Memory B cell (primary cell): ENCODE data around the gene GTF2A1L.

ENCODE experiments used
- ATAC-seq: fragments of 150-1000 bp; cut with Tn5 transposase; 2 replicates; pipeline ENCODE4 v1.10.0; 2021; ENCODE audit warnings: low read depth, mild to moderate bottlenecking, moderate library complexity
- DNase-seq, 2 donors: peaks; one replicate each; pipeline ENCODE4 v3.0.0; 2022; ENCODE audit warnings: low spot score in 2 of 2
- H3K27ac Mint-ChIP-seq: one replicate; pipeline ENCODE4 v1.8.0; 2022; ENCODE audit warnings: mild to moderate bottlenecking, moderate library complexity, mixed read lengths
- H3K27me3 Mint-ChIP-seq: one replicate; pipeline ENCODE4 v1.8.0; 2022; ENCODE audit warnings: mixed read lengths
- H3K36me3 Mint-ChIP-seq: one replicate; pipeline ENCODE4 v1.8.0; 2022; ENCODE audit warnings: mild to moderate bottlenecking, mixed read lengths
- H3K4me1 Mint-ChIP-seq: one replicate; pipeline ENCODE4 v1.8.0; 2022; ENCODE audit warnings: mixed read lengths
- H3K4me3 Mint-ChIP-seq: one replicate; pipeline ENCODE4 v1.8.0; 2022; ENCODE audit warnings: mild to moderate bottlenecking, moderate library complexity, mixed read lengths
- H3K9me3 Mint-ChIP-seq: one replicate; pipeline ENCODE4 v1.8.0; 2022; ENCODE audit warnings: mixed read lengths

The GTF2A1L gene

DNA sequence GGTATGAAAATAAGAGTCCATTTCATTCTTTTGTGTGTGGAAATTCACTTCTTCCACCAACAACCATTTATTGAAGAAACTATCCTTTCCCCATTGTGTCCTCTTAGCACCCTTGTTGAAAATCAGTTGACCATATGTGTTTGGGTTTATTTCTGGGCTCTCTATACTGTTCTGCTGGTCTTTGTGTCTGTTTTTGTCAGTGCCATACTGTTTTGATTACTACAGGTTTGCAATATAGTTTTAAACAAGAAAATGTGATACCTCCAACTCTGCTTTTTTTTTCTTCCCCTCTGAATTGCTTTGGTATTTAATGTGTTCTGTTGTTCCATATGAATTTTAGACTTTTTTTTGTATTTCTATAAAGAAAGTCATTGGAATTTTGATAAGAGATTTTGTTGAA lies 8.4 kb downstream of the GTF2A1L start:
- H3K36me3 Mint-ChIP-seq: no peaks in the 10 kb centered on the region
- no peak for ATAC-seq
- no peak for DNase-seq
- H3K4me3 Mint-ChIP-seq: no peak overlapping the region
- H3K9me3 Mint-ChIP-seq: peaks cover 6% of the 10 kb centered on the region
- H3K4me1 Mint-ChIP-seq: no peaks in the 10 kb centered on the region
- H3K27me3 Mint-ChIP-seq: no peaks in the 10 kb centered on the region
- no peak overlapping the region for H3K27ac Mint-ChIP-seq

DNA sequence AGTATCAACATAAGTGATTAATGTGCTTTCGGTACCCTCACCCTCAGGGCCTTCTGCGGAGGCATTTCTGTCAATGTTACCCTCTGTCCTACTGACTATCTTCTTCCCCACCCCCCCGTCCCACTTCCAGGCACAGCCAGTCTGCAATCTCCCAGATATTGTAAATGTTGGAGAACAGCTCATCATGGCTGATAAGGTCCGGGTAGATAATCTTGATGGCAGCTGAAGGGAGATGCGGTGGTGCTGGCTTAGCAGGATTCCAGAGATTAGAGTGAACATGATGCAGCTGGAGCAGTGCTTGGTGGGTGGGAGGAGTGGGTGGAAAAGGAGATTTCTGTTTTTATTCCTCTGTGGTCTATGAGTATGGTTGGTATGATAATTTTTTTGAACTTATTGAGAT lies 15.5 kb downstream of the GTF2A1L start:
- peaks cover 4% of the 10 kb centered on the region for H3K9me3 Mint-ChIP-seq
- no peaks in the 10 kb centered on the region for H3K36me3 Mint-ChIP-seq
- ATAC-seq (no peak), DNase-seq (no peak)
- H3K27ac Mint-ChIP-seq: no peak overlapping the region
- H3K27me3 Mint-ChIP-seq: peaks cover 10% of the 10 kb centered on the region
- H3K4me1 Mint-ChIP-seq: no peaks in the 10 kb centered on the region
- no peak overlapping the region for H3K4me3 Mint-ChIP-seq

DNA sequence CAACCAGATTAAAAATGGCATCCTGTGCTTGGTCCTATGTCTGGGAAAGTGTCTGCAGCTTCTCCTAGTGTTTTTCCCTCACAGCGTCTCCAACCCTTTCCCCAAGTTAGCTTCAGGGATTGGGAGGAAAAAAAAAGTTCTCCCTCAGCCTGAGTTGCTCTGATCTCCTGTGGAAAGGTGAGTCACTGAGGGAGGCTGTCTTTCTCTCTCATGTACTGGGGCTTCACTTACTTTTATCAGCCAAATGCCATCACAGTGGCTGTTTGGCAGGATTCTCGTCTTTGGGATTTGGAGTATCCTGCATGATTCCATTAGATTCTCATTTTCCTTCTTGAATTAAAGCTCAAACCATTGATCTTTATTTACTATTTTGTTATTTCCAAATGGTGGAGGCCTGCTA lies 18.1 kb downstream of the GTF2A1L start:
- ATAC-seq: no peak
- H3K9me3 Mint-ChIP-seq: peaks cover 7% of the 10 kb centered on the region
- no peak overlapping the region for H3K4me3 Mint-ChIP-seq
- DNase-seq: no peak
- H3K36me3 Mint-ChIP-seq: no peaks in the 10 kb centered on the region
- no peak overlapping the region for H3K27ac Mint-ChIP-seq
- H3K4me1 Mint-ChIP-seq: no peaks in the 10 kb centered on the region
- H3K27me3 Mint-ChIP-seq: peaks cover 11% of the 10 kb centered on the region

DNA sequence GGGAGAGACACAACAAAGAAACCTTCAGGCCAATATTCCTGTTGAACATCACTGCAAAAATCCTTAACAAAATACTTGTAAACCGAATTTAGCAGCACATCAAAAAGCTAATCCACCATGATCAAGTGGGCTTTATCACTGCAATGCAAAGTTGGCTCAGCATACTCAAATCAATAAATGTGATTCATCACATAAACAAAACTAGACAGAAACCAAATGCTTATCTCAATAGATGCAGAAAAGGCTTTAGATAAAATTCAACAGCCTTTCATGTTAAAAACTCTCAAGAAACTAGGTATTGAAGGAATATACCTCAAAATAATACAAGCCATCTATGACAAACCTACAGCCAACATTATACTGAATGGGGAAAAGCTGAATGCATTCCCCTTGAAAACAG lies 20.6 kb downstream of the GTF2A1L start:
- ATAC-seq: no peak
- H3K27ac Mint-ChIP-seq: no peak overlapping the region
- H3K9me3 Mint-ChIP-seq: peaks cover 7% of the 10 kb centered on the region
- no peak for DNase-seq
- H3K36me3 Mint-ChIP-seq: no peaks in the 10 kb centered on the region
- peaks cover 11% of the 10 kb centered on the region for H3K27me3 Mint-ChIP-seq
- H3K4me3 Mint-ChIP-seq: no peak overlapping the region
- no peaks in the 10 kb centered on the region for H3K4me1 Mint-ChIP-seq

DNA sequence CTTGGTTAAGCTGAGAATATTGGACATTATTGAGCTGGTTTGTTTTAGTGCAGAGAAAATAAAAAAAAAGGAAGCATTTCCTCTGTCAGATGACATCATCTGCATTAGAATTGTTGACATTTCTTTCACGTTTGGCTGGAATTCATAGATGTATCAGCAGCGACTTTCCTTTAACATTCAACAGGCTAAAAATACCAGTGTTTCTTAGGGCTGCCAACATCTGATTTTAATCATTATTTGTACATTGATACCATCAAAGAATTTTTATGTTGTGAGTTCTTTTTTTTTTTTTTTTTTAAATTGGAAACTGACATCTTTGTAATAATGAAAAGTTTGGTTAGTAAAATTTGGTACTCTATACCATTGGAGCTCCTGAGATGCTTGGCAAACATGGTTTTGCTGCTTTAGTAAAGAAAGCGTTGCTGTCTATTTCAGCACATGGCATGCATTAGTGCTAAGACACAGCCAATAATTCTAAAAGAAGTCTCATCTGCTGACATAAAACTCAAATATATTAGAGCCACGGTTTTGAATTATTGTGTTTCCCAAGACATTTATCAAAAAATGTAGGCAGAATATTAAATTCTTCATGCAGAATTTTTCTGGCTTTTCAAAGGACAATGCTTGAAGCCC lies 33.6 kb downstream of the GTF2A1L start:
- Mint-ChIP-seq H3K4me1 (no peaks in the 10 kb centered on the region), H3K27ac (no peak overlapping the region), H3K4me3 (no peak overlapping the region), H3K9me3 (no peaks in the 10 kb centered on the region), H3K27me3 (no peaks in the 10 kb centered on the region), H3K36me3 (no peaks in the 10 kb centered on the region)
- DNase-seq (no peak), ATAC-seq (no peak)

DNA sequence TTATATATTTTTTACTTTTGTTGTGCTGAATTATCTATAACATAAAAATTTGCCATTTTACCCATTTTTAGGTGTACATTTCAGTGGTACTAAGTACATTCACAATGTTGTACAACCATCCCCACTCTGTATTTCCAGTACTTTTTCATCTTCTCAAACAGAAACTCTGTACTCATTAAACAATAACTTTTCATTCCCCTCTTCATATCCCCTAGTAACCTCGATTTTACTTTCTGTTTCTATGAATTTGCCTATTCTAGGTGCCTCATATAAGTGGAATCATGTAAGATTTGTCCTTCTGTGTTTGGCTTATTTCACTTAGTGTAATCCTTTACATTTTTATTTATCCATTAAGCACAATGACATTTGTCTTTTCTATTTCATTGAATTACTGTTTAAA lies 51.3 kb downstream of the GTF2A1L start:
- Mint-ChIP-seq H3K9me3 (peaks cover 2% of the 10 kb centered on the region), H3K4me1 (peaks cover 3% of the 10 kb centered on the region), H3K4me3 (no peak overlapping the region), H3K36me3 (no peaks in the 10 kb centered on the region), H3K27me3 (peaks cover 6% of the 10 kb centered on the region), H3K27ac (no peak overlapping the region)
- DNase-seq: no peak
- no peak for ATAC-seq

DNA sequence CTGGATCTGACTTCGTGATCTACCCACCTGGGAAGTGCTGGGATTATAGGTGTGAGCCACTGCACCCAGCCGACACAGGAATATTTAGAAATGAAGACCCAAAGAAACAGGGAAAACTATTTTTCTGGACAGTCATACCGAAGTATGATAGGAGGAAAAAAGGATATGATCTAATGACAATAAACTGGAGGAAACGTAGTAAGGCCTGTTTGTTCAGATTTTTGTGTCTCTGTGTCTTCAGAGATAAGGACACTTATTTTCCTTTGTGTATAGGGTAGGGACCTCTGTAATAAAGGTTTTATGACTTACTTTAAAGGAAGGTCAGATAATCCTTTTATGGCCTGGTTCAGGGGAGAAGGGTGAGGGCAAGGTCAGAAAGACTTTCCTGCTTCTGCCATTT lies 55.9 kb downstream of the GTF2A1L start:
- H3K4me1 Mint-ChIP-seq: peaks cover 3% of the 10 kb centered on the region
- H3K27ac Mint-ChIP-seq: no peak overlapping the region
- ATAC-seq (no peak), DNase-seq (no peak)
- no peaks in the 10 kb centered on the region for H3K36me3 Mint-ChIP-seq
- H3K4me3 Mint-ChIP-seq: no peak overlapping the region
- peaks cover 9% of the 10 kb centered on the region for H3K27me3 Mint-ChIP-seq
- no peaks in the 10 kb centered on the region for H3K9me3 Mint-ChIP-seq

DNA sequence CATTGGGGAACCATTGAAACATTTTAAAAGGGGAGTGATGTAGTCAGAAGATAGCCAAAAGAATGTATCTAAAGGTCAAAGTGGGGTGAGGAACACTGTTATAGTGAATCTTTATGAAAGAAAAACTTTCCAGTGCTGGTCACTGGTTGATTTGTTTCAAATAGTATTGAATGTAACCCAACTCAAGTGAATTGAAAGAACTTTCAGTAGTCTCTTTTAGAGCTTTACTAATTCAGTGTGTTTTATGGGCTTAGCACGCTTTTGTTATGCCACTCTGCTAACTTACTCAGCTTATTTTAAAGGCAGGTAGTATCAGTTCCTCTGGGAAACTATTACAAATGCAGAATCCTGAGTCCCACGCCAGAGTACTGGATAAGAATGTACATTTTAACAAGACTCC lies 57.3 kb downstream of the GTF2A1L start:
- Mint-ChIP-seq H3K4me3 (no peak overlapping the region), H3K27me3 (peaks cover 5% of the 10 kb centered on the region), H3K36me3 (no peaks in the 10 kb centered on the region), H3K27ac (no peak overlapping the region), H3K9me3 (no peaks in the 10 kb centered on the region), H3K4me1 (no peaks in the 10 kb centered on the region)
- ATAC-seq (no peak), DNase-seq (no peak)

DNA sequence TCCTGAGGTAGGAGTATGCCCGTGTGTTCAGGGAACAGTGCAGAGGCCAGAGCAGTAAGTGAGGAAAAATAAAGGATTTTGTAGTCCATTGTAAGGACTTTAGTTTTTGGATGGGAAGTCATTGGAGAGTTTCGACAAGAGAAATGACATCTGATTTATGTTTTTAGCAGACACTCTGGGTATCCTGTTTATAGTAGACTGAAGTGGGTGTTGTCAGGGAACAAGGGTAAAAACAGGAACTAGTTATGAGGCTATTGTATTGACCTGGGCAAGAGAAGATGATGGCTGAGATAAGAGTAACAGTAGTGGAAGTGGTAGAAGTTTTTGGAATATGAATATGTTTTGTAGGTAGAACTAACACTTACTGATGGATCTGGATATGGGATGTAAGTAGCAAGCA lies 59.8 kb downstream of the GTF2A1L start:
- Mint-ChIP-seq H3K4me3 (no peak overlapping the region), H3K9me3 (no peaks in the 10 kb centered on the region), H3K27me3 (peaks cover 6% of the 10 kb centered on the region), H3K4me1 (no peaks in the 10 kb centered on the region), H3K27ac (no peak overlapping the region), H3K36me3 (no peaks in the 10 kb centered on the region)
- ATAC-seq (no peak), DNase-seq (no peak)

DNA sequence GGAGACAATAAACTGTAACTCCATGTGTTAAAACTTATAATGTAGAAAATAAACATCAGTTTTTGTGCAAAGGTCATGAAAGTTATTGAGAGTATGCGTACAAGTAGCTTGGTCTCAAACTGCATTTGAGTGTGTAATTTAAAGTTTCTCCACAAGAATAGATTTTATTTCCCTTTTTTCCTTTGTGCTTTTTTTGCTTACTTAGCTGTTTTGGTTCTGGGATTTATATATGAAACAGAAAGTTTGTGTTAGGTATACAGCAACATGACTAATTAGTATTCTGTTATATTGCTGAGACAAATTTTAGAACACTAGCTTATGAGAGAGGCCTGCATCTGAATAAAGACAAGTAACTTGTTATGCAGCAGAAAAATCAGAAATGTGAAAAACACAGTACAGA lies 67.5 kb downstream of the GTF2A1L start:
- no peaks in the 10 kb centered on the region for H3K36me3 Mint-ChIP-seq
- no peak for ATAC-seq
- no peaks in the 10 kb centered on the region for H3K9me3 Mint-ChIP-seq
- H3K4me1 Mint-ChIP-seq: no peaks in the 10 kb centered on the region
- DNase-seq: no peak
- peaks cover 3% of the 10 kb centered on the region for H3K27me3 Mint-ChIP-seq
- H3K27ac Mint-ChIP-seq: no peak overlapping the region
- no peak overlapping the region for H3K4me3 Mint-ChIP-seq

DNA sequence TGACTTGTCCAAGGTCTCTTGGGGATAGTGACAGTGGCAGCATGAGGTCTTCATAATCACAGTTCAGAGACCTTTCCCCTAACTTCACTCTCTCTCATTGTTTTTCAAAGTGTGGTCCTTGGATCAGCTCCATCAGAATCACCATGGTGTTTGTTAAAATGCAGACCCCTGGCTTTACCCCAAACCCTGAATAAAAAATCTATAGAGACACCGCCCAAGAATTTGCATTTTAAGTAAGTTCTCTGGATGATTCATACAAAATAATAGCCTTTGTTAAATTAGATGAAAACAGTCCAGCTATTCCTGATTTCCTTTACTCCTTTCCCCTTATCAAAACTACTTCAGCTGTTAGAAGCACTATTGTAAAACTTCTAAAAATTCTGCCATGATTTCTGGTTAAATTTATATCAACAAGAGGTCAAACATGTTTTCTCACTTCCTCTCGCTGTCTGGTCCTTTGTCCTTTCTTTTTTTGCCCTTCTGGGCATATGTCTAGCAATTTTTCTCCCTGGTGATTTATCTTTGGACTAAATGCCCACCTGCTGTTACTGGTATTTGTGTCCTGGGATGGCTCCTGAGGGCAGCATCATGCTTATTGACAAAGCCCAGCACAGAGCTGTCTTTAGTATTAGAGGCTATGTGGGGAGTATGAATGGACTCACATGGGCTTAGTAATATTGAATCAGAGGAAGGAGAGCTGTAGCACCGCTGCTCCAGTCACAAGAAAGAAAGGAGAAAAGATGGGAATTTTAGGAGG lies 74.5 kb downstream of the GTF2A1L start:
- H3K27ac Mint-ChIP-seq: no peak overlapping the region
- peaks cover 2% of the 10 kb centered on the region for H3K27me3 Mint-ChIP-seq
- no peaks in the 10 kb centered on the region for H3K4me1 Mint-ChIP-seq
- DNase-seq (no peak), ATAC-seq (no peak)
- H3K4me3 Mint-ChIP-seq: no peak overlapping the region
- no peaks in the 10 kb centered on the region for H3K36me3 Mint-ChIP-seq
- no peaks in the 10 kb centered on the region for H3K9me3 Mint-ChIP-seq

DNA sequence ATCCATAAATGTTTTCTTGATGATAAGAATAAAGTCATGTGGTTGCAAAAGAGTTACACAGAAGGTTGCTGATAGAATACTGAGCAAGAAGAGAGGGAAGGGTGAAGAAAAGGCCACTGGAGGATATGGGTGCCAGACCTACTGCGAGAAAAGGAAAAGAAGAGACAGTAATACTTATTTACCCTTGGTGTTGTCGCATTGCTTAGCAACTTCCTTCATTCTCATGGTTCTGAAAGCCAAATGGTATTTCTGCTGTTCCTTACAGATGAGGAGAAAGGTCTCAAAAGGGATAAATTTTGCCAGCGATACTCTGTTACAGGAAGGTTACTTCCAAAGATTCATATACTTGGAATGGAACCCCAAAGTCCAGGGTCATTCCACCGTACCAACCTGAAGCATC lies 75.4 kb downstream of the GTF2A1L start:
- no peak overlapping the region for H3K4me3 Mint-ChIP-seq
- ATAC-seq (no peak), DNase-seq (no peak)
- H3K9me3 Mint-ChIP-seq: no peaks in the 10 kb centered on the region
- H3K4me1 Mint-ChIP-seq: no peaks in the 10 kb centered on the region
- no peaks in the 10 kb centered on the region for H3K36me3 Mint-ChIP-seq
- H3K27me3 Mint-ChIP-seq: peaks cover 2% of the 10 kb centered on the region
- H3K27ac Mint-ChIP-seq: no peak overlapping the region

DNA sequence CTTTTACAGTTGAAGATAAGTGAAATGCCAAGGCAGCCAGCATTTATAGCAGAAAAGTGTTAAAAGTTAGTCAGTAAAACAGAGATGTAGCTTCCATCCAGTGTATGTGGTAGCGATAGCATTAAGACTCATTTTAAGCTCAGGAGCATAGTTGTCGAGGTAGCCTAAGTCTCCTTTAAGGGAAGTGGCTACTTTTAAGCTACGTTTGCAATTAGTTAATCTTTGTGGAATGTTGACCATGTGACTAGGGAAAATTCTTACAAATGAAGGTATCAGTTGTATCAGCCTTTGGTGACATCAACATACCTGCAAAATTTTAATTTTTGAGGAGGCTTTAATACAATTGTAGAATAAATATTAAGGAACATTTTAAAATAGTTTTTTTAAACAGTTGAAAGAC lies 76.0 kb downstream of the GTF2A1L start:
- DNase-seq (no peak), ATAC-seq (no peak)
- no peaks in the 10 kb centered on the region for H3K36me3 Mint-ChIP-seq
- H3K4me1 Mint-ChIP-seq: no peaks in the 10 kb centered on the region
- peaks cover 2% of the 10 kb centered on the region for H3K27me3 Mint-ChIP-seq
- H3K9me3 Mint-ChIP-seq: no peaks in the 10 kb centered on the region
- no peak overlapping the region for H3K27ac Mint-ChIP-seq
- no peak overlapping the region for H3K4me3 Mint-ChIP-seq

DNA sequence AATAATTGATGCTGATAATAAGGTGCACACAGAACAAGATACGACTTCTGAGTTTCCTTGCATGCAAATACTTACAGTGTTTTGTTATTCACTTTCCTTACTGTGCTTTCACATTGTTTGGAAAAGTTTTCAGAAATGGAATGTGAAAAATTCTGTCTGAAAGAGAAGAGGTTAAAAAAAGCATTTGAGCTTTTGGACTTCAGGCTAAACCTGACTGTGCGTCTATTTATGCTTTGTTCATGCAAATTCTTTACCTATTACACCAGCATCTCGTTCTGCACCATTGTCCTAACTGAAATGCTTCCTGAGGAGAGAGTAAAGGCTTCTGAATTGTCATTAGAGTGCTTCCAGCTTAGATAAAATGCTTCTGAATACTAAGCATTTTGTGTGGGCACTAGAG lies 76.5 kb downstream of the GTF2A1L start:
- no peaks in the 10 kb centered on the region for H3K4me1 Mint-ChIP-seq
- no peaks in the 10 kb centered on the region for H3K36me3 Mint-ChIP-seq
- no peak for ATAC-seq

DNA sequence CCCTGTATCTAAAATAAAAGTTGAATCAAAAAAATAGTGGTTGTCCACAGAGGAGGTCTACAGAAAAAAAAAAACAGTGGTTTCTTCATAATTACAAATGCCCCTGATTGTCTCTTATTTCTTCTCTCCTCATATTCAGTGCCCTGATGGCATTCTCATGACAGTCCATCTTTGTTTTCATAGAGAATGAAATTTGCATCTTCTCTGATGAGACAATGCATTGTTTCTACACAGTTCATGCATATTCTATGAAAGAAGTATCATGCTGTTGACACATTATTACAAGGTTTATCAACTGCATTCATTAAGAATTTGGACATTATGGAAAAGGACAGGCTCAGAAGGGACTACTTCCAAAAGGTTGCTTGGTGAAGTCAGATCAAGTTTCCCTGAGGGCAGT lies 78.3 kb downstream of the GTF2A1L start:
- DNase-seq: no peak
- no peaks in the 10 kb centered on the region for H3K4me1 Mint-ChIP-seq
- no peak overlapping the region for H3K4me3 Mint-ChIP-seq
- no peak for ATAC-seq
- peaks cover 2% of the 10 kb centered on the region for H3K27me3 Mint-ChIP-seq
- H3K27ac Mint-ChIP-seq: no peak overlapping the region
- H3K9me3 Mint-ChIP-seq: peaks cover 3% of the 10 kb centered on the region
- H3K36me3 Mint-ChIP-seq: no peaks in the 10 kb centered on the region

More for the DNA sequence above, 76.5 kb downstream of the GTF2A1L start:
- peaks cover 1% of the 10 kb centered on the region for H3K9me3 Mint-ChIP-seq
- H3K27ac Mint-ChIP-seq: no peak overlapping the region
- H3K27me3 Mint-ChIP-seq: peaks cover 2% of the 10 kb centered on the region
- DNase-seq: no peak
- H3K4me3 Mint-ChIP-seq: no peak overlapping the region
